ENCODE results near the gene S1PR4. TPM values are rescaled to one million over a fixed set of nuclear protein-coding genes. Genes with fewer than 3 reads are reported as not detected.

Gene S1PR4
- total RNA-seq, 4 donors from 2014 or later = 1.1 to 35.3 (median 9.4) TPM

DNA sequence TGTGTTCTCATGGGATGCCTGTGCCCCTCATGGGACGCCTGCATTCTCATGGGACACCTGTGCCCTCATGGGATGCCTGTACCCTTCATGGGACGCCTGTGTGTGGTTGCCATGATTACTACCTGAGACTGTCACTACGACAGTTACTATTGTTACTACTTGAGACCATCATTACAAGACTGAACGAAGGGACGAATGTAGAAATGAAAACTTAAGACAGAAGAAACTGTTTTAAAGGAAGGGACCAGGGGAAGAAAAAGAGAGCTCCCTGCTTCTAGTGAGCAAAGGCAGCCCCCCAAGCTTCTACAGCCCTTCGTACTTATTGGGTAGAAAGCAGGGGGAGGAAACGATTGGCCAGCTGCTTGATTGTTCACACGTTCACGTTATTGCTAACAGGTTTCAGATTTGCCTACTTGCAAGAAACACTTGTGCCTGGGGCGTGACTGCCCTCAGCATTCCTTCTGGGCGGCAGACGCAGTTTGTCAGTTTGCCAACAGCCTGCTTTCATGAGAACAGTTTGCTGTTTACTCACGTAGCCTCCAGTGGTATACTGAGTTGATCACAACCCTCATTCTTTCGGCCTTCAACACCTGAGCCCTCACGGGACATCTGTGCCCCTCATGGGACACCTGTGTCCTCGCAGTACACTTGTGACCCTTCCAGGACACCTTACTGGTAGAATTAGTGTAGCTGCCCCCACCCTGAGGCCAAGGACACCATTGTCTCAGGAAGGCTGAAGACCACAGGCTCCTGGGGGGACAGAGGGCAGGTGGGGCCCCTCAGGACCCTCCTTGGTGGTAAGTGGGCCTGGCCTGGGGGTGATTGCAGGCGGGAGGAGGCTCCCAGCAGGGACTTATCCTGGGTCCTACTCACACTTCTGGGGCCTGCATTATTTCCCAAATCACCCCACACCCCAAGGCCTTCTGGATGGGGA lies 2.5 kb upstream of the S1PR4 start:
- ATAC-seq (ENCODE audit: low FRiP score) = no peak
- no peak for DNase-seq (ENCODE audit: low spot score)
- TF ChIP-seq, protein P1, sequence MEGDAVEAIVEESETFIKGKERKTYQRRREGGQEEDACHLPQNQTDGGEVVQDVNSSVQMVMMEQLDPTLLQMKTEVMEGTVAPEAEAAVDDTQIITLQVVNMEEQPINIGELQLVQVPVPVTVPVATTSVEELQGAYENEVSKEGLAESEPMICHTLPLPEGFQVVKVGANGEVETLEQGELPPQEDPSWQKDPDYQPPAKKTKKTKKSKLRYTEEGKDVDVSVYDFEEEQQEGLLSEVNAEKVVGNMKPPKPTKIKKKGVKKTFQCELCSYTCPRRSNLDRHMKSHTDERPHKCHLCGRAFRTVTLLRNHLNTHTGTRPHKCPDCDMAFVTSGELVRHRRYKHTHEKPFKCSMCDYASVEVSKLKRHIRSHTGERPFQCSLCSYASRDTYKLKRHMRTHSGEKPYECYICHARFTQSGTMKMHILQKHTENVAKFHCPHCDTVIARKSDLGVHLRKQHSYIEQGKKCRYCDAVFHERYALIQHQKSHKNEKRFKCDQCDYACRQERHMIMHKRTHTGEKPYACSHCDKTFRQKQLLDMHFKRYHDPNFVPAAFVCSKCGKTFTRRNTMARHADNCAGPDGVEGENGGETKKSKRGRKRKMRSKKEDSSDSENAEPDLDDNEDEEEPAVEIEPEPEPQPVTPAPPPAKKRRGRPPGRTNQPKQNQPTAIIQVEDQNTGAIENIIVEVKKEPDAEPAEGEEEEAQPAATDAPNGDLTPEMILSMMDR (IDR thresholded peaks at IDR 0.05) = no peak

DNA sequence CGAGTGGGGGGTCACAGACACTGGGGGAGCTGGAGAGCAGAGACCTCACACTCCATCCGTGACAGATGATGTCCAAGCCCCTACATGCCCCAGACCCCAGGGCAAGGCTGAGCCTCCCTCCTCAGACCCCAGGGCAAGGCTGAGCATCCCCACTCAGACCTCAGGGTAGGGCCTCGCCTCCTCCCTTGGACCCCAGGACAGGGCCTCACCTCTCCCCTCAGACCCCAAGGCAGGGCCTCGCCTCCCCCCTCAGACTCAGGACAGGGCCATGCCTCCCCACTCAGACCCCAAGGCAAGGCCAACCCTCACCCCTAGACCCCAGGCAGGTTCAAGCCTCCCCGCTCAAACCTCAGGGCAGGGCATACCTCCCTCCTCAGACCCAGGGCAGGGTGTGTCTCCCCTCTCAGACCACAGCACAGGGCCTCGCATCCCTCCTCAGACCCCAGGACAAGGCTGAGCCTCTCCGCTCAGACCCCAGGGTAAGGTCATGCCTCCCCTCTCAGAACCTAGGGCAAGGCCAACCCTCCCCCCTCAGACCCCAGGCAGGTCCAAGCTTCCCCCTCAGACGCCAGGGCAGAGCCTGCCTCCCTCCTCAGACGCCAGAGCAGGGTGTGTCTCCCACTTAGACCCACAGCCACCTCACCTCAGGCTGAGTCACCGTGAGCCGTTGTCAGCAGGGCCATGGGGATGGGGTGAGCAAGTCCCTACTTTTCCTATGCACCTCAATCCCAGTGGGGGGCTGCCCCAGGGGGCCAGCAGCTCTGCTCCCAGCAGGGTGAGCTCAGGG lies 1.7 kb upstream of the S1PR4 start:
- DNase-seq (ENCODE audit: low spot score) (no peak), ATAC-seq (ENCODE audit: low FRiP score) (no peak)
- TF ChIP-seq, protein P1 (IDR thresholded peaks at IDR 0.05) = no peak

DNA sequence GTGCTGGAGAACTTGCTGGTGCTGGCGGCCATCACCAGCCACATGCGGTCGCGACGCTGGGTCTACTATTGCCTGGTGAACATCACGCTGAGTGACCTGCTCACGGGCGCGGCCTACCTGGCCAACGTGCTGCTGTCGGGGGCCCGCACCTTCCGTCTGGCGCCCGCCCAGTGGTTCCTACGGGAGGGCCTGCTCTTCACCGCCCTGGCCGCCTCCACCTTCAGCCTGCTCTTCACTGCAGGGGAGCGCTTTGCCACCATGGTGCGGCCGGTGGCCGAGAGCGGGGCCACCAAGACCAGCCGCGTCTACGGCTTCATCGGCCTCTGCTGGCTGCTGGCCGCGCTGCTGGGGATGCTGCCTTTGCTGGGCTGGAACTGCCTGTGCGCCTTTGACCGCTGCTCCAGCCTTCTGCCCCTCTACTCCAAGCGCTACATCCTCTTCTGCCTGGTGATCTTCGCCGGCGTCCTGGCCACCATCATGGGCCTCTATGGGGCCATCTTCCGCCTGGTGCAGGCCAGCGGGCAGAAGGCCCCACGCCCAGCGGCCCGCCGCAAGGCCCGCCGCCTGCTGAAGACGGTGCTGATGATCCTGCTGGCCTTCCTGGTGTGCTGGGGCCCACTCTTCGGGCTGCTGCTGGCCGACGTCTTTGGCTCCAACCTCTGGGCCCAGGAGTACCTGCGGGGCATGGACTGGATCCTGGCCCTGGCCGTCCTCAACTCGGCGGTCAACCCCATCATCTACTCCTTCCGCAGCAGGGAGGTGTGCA lies 587 bp downstream of the S1PR4 start:
- DNase-seq (ENCODE audit: low spot score) (no peak), ATAC-seq (ENCODE audit: low FRiP score) (no peak)

DNA sequence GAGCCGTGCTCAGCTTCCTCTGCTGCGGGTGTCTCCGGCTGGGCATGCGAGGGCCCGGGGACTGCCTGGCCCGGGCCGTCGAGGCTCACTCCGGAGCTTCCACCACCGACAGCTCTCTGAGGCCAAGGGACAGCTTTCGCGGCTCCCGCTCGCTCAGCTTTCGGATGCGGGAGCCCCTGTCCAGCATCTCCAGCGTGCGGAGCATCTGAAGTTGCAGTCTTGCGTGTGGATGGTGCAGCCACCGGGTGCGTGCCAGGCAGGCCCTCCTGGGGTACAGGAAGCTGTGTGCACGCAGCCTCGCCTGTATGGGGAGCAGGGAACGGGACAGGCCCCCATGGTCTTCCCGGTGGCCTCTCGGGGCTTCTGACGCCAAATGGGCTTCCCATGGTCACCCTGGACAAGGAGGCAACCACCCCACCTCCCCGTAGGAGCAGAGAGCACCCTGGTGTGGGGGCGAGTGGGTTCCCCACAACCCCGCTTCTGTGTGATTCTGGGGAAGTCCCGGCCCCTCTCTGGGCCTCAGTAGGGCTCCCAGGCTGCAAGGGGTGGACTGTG lies 1.2 kb downstream of the S1PR4 start:
- TF ChIP-seq, protein P1 (IDR thresholded peaks at IDR 0.05) = no peak

More for the DNA sequence above, 587 bp downstream of the S1PR4 start:
- TF ChIP-seq, protein P1 (IDR thresholded peaks at IDR 0.05) = no peak

DNA sequence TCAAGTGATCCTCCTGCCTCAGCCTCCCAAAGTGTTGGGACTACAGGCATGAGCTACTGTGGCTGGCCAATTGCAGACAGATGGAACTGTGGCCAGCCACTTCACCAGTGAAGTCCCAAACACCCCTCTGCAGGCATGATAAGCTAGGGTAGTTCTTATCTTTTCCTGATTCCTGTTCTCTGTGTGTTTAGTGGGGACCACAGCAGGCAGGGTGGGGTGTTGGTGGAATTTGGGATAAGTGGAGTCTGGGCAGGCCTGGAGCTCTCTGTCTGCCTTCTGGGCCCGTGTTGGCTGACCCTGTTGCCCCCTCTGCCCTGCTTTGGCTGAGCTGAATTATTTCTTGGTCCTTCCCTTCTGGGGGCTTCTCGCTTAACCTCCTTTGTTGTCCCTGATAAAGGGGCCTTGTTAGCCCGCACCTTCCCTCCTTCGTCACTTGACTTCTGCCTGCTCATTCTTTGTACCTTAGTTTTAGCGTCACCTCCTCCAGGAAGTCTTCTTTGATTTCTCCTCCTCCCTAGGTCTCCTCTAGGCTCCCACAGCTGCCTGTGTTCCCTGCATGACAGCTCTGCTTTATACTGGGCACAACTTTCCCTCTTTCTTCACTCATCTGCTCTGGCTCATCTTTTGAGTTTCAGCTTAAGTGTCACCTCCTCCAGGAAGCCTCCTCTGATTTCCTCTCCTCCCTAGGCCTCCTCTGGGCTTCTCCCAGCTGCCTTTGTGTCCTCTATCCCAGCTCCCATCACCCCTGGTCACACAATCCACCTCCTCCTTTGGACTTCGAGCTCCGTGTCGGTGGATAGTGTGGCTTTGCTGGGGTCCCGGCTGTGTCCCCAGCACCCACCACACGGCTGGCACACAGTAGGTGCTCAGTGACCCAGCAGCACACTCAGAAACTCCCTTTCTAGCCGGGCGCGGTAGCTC lies 5.4 kb downstream of the S1PR4 start:
- no peak for ATAC-seq (ENCODE audit: low FRiP score)
- TF ChIP-seq, protein P1 (IDR thresholded peaks at IDR 0.05) = no peak
- DNase-seq (ENCODE audit: low spot score) = no peak

More for the DNA sequence above, 1.2 kb downstream of the S1PR4 start:
- peak; percentile 19 for ATAC-seq (ENCODE audit: low FRiP score)
- no peak for DNase-seq (ENCODE audit: low spot score)

Data from omental fat pad (tissue), 4 donors.